SK-MEL-5 (cell line): ENCODE measurements around the gene CAPN8. TPM values are rescaled to one million over a fixed set of nuclear protein-coding genes. Genes with fewer than 3 reads are reported as not detected.

Experiments
- small RNA-seq, 2 experiments: library from RNA; depleted of rRNA; stranded (forward); fragments of <200 nt; gene quantifications; one replicate each; pipeline ENCODE3, GENCODE V24; 2014
- total RNA-seq: library from RNA; depleted of rRNA; stranded (reverse); fragments of >200 nt; shearing (Covaris generic); gene quantifications from 2 replicates; pipeline ENCODE4 v1.2.3, GENCODE V29; 2014; rRNA removed

The CAPN8 gene
- total RNA-seq, 1 experiment from 2014 or later: not detected

Small RNA genes lying within 50 kb of the gene (small RNA-seq; reads per million reads assigned to genes)
- gene RNU6-1248P (0 to 0.05 reads per million in 2 experiments), gene SNRPEP10 (0 reads per million in 2 experiments)

Other genes with a start within 250 kb of the CAPN8 start
- gene CAPN2, start 46.8 kb upstream of the CAPN8 start, total RNA-seq: 75.9 and 76.0 TPM in 2 replicates
- 22.8 and 25.3 TPM in 2 replicates for gene TP53BP2, start 180.2 kb upstream of the CAPN8 start, total RNA-seq